ENCODE data around the gene ADGRG3. TPM values are rescaled to one million over a fixed set of nuclear protein-coding genes. Genes with fewer than 3 reads are reported as not detected.

The ADGRG3 gene
- total and polyA plus RNA-seq, 9 of the 15 experiments (the other 6 are each of a cell fraction or from before 2014, with no cell fraction given) = 0.09 to 0.52 (median 0.14) TPM; not detected in 3

GRCh38 chr16:57663436-57663835 lies 4.7 kb upstream of the ADGRG3 start:
- Histone ChIP-seq H3K4me3 (no peak overlapping the region), H2AFZ (ENCODE audit: low read depth, low read length) (no peak overlapping the region), H3K79me2 (ENCODE audit: control insufficient read depth, insufficient read depth, low read length) (no peaks in the 10 kb centered on the region), H3K9me3 (replicated peaks; ENCODE audit: control insufficient read depth, insufficient read depth, low read depth, low read length) (no peaks in the 10 kb centered on the region), H3K9ac (ENCODE audit: insufficient read depth in 1 of 2, low read depth in 2 of 2, low read length in 2 of 2) (no peak overlapping the region), H4K20me1 (replicated peaks; ENCODE audit: control insufficient read depth, insufficient read depth, low read length) (no peaks in the 10 kb centered on the region), H3K27me3 (ENCODE audit: control insufficient read depth in 2 of 2, insufficient read depth in 2 of 2, low read length in 2 of 2) (0 out of 5 replicates have a peak, but pooled peaks cover 0 to under 1% of the 10 kb centered on the region in 2 experiments), H3K4me2 (ENCODE audit: insufficient read depth, low read length) (no peak overlapping the region), H3K36me3 (ENCODE audit: control insufficient read depth, insufficient read depth, low read length) (no peaks in the 10 kb centered on the region), H3K9me1 (ENCODE audit: control insufficient read depth, insufficient read depth, low read length) (peaks cover 3% of the 10 kb centered on the region), H3K4me1 (replicated peaks in 1 of 2; ENCODE audit: control insufficient read depth in 2 of 2, insufficient read depth in 2 of 2, low read length in 2 of 2) (peaks cover 17 to 29% of the 10 kb centered on the region in 2 experiments), H3K27ac (ENCODE audit: extremely low read depth, low read depth, low read length) (no peak overlapping the region)
- CTCF ChIA-PET (ENCODE audit: low intra/inter-chr PET ratio) = no interaction called here
- intact Hi-C loops (cut with micrococcal nuclease) = loop anchor here (10.0 kb wide), 1 partner anchor 231 kb away; no protein-coding TSS in a partner anchor
- POLR2A ChIA-PET = interaction anchor here (1.6 kb wide), 1 partner anchor 8 kb away, joined by 7 read pairs; no protein-coding TSS in a partner anchor
- 68% methylated on average over 16 of the region's 21 CpGs for WGBS (ENCODE audit: insufficient coverage, low coverage, missing lambda C conversion rate)
- ATAC-seq (no peak), FAIRE-seq (no peak), DNase-seq (ENCODE audit: extremely low read depth in 1 of 4, low spot score in 3 of 4) (no peak)
- no TSS peak for BruUV-seq (replicated peaks)
- no peak for TF ChIP-seq ZBTB1 (CRISPR knock-in tag; IDR thresholded peaks at IDR 0.05; ENCODE audit: borderline replicate concordance, low read depth)
- TF ChIP-seq ZNF512 (tag; IDR thresholded peaks at IDR 0.05) = no peak
- in situ Hi-C loops (cut with MboI) = no loop called here
